Activated CD4-positive, alpha-beta T cell treated with anti-CD3 and anti-CD28 coated beads, Interleukin-2, amount 10 ng/mL, durations not matched to agents 7 days and 5 days (primary cell): ENCODE measurements around the gene SUSD4. TPM values are rescaled to one million over a fixed set of nuclear protein-coding genes. Genes with fewer than 3 reads are reported as not detected.

Source experiments
- CTCF ChIA-PET: fragments of 350-600 bp; sonication (Branson Sonifier 250); formaldehyde crosslinking; loops from one replicate; lab custom pipeline; 2021; ENCODE audit warnings: antibody characterized with exemption; lab: Charles Lee
- POLR2A ChIA-PET: fragments of 350-600 bp; sonication (Branson Sonifier 250); formaldehyde crosslinking; loops from one replicate; lab custom pipeline; 2021; ENCODE audit warnings: antibody characterized with exemption; lab: Charles Lee
- DNase-seq: peaks from one replicate; pipeline ENCODE4 v3.0.0-alpha.2; 2020
- H3K27ac Mint-ChIP-seq: one replicate; pipeline ENCODE4 v1.8.0; 2021; ENCODE audit warnings: mild to moderate bottlenecking, moderate library complexity, mixed read lengths
- H3K27me3 Mint-ChIP-seq: one replicate; pipeline ENCODE4 v1.8.0; 2021; ENCODE audit warnings: mixed read lengths
- H3K36me3 Mint-ChIP-seq: one replicate; pipeline ENCODE4 v1.8.0; 2021; ENCODE audit warnings: low read depth, mixed read lengths
- H3K4me1 Mint-ChIP-seq: one replicate; pipeline ENCODE4 v1.8.0; 2021; ENCODE audit warnings: mixed read lengths
- H3K4me3 Mint-ChIP-seq: one replicate; pipeline ENCODE4 v1.8.0; 2021; ENCODE audit warnings: mild to moderate bottlenecking, moderate library complexity, mixed read lengths
- H3K9me3 Mint-ChIP-seq: one replicate; pipeline ENCODE4 v1.8.0; 2021; ENCODE audit warnings: mixed read lengths
- total RNA-seq, 2 experiments: library from RNA; stranded (reverse); gene quantifications; one replicate each; pipeline ENCODE4 v1.2.3, GENCODE V29; 2021

SUSD4 gene
- total RNA-seq, 2 experiments from 2014 or later: 2.9 to 4.8 TPM

GRCh38 chr1:223202376-223203033, 161.5 kb downstream of the SUSD4 start:
- POLR2A ChIA-PET: no interaction called here
- CTCF ChIA-PET: interaction anchor here (0.6 kb wide), 1 partner anchor 17 kb away, joined by 3 read pairs; no protein-coding TSS in a partner anchor
- DNase-seq: no peak
- Mint-ChIP-seq H3K36me3 (no peaks in the 10 kb centered on the region), H3K27ac (no peak overlapping the region), H3K4me3 (no peak overlapping the region), H3K4me1 (peaks cover 9% of the 10 kb centered on the region), H3K9me3 (no peaks in the 10 kb centered on the region), H3K27me3 (no peaks in the 10 kb centered on the region)

DNA sequence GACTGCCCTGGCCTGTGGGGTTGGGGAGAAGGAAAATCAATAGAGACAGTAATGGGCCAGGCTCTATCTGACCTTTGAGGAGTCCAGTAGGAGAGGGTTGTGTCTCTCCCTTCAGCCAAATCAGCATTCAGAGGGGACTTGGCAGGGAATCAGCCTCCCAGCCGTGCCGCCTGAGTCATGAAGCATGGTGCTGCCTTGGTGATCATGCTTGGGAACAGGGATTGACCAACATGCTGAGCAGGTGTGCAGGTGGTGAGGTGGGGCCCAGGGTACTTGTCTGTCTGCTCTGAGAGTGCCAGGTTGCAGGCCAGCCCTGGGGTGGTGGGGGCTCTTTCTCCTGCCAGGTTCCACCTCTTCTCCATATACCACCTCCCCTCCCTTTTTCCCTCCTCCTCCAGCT, 162.0 kb downstream of the SUSD4 start:
- Mint-ChIP-seq H3K4me3 (no peak overlapping the region), H3K4me1 (peaks cover 9% of the 10 kb centered on the region), H3K27ac (no peak overlapping the region), H3K36me3 (no peaks in the 10 kb centered on the region), H3K27me3 (no peaks in the 10 kb centered on the region), H3K9me3 (no peaks in the 10 kb centered on the region)
- ChIA-PET CTCF (no interaction called here), POLR2A (no interaction called here)
- DNase-seq: no peak

GRCh38 chr1:223200903-223201302, 163.1 kb downstream of the SUSD4 start:
- Mint-ChIP-seq H3K27ac (no peak overlapping the region), H3K36me3 (no peaks in the 10 kb centered on the region), H3K4me3 (no peak overlapping the region), H3K4me1 (peaks cover 9% of the 10 kb centered on the region), H3K9me3 (no peaks in the 10 kb centered on the region), H3K27me3 (peaks cover 1% of the 10 kb centered on the region)
- POLR2A ChIA-PET: no interaction called here
- CTCF ChIA-PET: interaction anchor here (0.6 kb wide), 1 partner anchor 51 kb away, joined by 4 read pairs; no protein-coding TSS in a partner anchor
- DNase-seq: no peak

GRCh38 chr1:223199094-223199647, 164.8 kb downstream of the SUSD4 start:
- no peak for DNase-seq
- Mint-ChIP-seq H3K9me3 (no peaks in the 10 kb centered on the region), H3K27ac (no peak overlapping the region), H3K4me3 (no peak overlapping the region), H3K4me1 (peaks cover 9% of the 10 kb centered on the region), H3K27me3 (peaks cover 1% of the 10 kb centered on the region), H3K36me3 (no peaks in the 10 kb centered on the region)
- CTCF ChIA-PET: no interaction called here
- POLR2A ChIA-PET: no interaction called here

- ChIA-PET CTCF (no interaction called here), POLR2A (no interaction called here)
- no peak for DNase-seq
- Mint-ChIP-seq H3K4me3 (no peak overlapping the region), H3K36me3 (no peaks in the 10 kb centered on the region), H3K27me3 (peaks cover 1% of the 10 kb centered on the region), H3K4me1 (peaks cover 9% of the 10 kb centered on the region), H3K27ac (no peak overlapping the region), H3K9me3 (no peaks in the 10 kb centered on the region)
Measured at GRCh38 chr1:223198628-223198965, 165.4 kb downstream of the SUSD4 start.

DNA sequence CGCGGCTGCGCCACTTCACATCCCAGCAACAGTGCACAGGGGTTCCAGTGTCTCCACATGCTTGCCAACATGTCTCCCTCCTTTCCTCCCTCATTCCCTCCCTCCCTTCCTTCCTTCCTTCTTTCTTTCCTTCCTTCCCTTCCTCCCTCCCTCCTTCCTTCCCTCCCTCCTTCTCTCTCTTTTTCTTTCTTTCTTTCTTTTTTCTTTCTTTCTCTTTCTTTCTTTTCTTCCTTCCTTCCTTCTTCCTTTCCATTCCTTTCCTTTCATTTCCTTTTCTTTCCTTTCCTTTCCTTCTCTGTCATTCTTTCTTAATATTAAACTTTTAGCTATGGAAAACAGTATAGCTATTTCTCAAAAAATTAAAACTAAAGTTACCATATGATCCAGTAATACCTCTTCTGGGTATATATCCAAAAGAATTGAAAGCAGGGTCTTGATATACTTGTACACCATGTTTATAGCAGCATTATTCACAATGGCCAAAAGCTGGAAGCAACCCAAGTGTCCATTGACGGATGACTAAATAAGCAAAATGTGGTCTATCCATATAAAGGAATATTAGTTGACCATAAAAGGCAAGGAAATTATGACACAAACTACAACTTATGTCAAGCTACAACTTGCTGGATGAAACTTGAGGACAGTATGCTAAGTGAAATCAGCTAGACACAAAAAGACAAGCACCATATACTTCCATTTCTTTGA, 165.9 kb downstream of the SUSD4 start:
- no peak for DNase-seq
- H3K27me3 Mint-ChIP-seq: peaks cover 1% of the 10 kb centered on the region
- H3K4me1 Mint-ChIP-seq: peaks cover 9% of the 10 kb centered on the region
- no peak overlapping the region for H3K4me3 Mint-ChIP-seq
- no peaks in the 10 kb centered on the region for H3K36me3 Mint-ChIP-seq
- ChIA-PET CTCF (no interaction called here), POLR2A (no interaction called here)
- H3K27ac Mint-ChIP-seq: no peak overlapping the region
- H3K9me3 Mint-ChIP-seq: no peaks in the 10 kb centered on the region

DNA sequence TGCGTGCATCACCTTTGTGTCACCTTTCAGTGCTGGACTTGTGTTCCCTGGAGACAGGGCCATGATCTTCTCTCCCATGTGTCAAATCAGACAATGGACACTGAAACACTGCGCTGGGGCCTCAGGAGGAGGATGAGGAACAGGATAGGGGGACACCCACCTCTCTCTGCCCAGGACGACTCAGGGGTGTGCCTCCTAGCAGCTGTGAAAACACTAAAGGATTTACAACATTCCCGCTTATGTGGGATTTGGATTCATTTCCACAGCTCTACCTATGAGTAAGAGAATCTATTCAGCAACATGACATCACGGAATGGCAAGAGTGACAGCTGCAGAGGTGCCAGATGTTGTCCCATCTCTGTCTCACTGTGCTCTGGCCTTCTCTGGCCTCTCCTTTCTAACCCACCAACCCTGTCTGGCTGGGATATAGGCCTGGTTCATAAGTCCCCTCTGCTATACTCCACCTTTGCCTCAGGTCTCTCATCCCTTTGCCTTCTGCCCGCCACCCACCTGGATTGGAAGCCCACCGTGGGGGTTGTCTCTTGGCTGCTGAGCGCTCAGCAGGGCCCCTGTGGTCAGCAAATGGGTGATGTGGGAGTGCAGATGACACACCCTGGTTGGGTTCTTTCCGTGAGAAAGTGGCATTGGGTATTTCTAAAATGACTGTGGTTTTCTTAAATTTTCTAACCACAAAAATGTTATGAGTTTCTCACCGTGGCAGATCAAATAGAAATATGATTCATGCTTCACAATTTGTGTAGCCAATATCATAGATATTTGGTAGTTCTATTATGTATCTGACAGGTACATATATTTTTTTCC, 173.9 kb downstream of the SUSD4 start:
- no peaks in the 10 kb centered on the region for H3K36me3 Mint-ChIP-seq
- peak overlapping the region; percentile 19 for H3K4me3 Mint-ChIP-seq
- peak; percentile 60 for DNase-seq
- H3K4me1 Mint-ChIP-seq: peaks cover 33% of the 10 kb centered on the region
- no peaks in the 10 kb centered on the region for H3K9me3 Mint-ChIP-seq
- peaks cover 18% of the 10 kb centered on the region for H3K27me3 Mint-ChIP-seq
- POLR2A ChIA-PET: no interaction called here
- H3K27ac Mint-ChIP-seq: peak overlapping the region; percentile 26
- CTCF ChIA-PET: no interaction called here

- Mint-ChIP-seq H3K4me1 (peaks cover 33% of the 10 kb centered on the region), H3K9me3 (no peaks in the 10 kb centered on the region), H3K36me3 (no peaks in the 10 kb centered on the region), H3K27me3 (peaks cover 22% of the 10 kb centered on the region), H3K4me3 (no peak overlapping the region), H3K27ac (no peak overlapping the region)
- CTCF ChIA-PET: interaction anchor here (0.5 kb wide), 1 partner anchor 30 kb away, joined by 3 read pairs; no protein-coding TSS in a partner anchor
- no peak for DNase-seq
- POLR2A ChIA-PET: no interaction called here
Measured at GRCh38 chr1:223189525-223189902, 174.5 kb downstream of the SUSD4 start.

GRCh38 chr1:223188618-223189356, 175.2 kb downstream of the SUSD4 start:
- no peaks in the 10 kb centered on the region for H3K36me3 Mint-ChIP-seq
- no peaks in the 10 kb centered on the region for H3K9me3 Mint-ChIP-seq
- peaks cover 22% of the 10 kb centered on the region for H3K27me3 Mint-ChIP-seq
- ChIA-PET CTCF (interaction anchor here (0.5 kb wide), 1 partner anchor 29 kb away, joined by 3 read pairs; no protein-coding TSS in a partner anchor), POLR2A (no interaction called here)
- no peak overlapping the region for H3K4me3 Mint-ChIP-seq
- DNase-seq: no peak
- peaks cover 38% of the 10 kb centered on the region for H3K4me1 Mint-ChIP-seq
- no peak overlapping the region for H3K27ac Mint-ChIP-seq

DNA sequence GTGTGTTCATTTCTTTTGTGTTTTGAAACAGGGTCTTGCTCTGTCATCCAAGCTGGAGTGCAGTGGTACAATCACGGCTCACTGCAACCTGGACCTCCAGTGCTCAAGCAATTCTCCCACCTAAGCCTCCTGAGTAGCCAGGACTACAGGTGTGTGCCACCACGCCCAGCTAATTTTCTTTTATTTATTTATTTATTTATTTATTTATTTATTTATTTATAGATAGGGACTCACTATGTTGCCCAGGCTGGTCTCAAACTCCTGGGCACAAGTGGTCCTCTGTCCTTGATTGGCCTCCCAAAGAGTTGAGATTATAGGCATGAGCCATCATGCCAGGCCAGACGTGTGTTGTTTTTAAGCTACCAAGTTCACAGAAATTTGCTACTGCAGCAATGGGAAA, 177.2 kb downstream of the SUSD4 start:
- CTCF ChIA-PET: interaction anchor here (1.1 kb wide), 1 partner anchor 9 kb away, joined by 3 read pairs; no protein-coding TSS in a partner anchor
- POLR2A ChIA-PET: no interaction called here
- H3K4me1 Mint-ChIP-seq: peaks cover 47% of the 10 kb centered on the region
- H3K27ac Mint-ChIP-seq: no peak overlapping the region
- no peaks in the 10 kb centered on the region for H3K36me3 Mint-ChIP-seq
- H3K4me3 Mint-ChIP-seq: no peak overlapping the region
- H3K9me3 Mint-ChIP-seq: no peaks in the 10 kb centered on the region
- H3K27me3 Mint-ChIP-seq: peaks cover 23% of the 10 kb centered on the region
- no peak for DNase-seq

DNA sequence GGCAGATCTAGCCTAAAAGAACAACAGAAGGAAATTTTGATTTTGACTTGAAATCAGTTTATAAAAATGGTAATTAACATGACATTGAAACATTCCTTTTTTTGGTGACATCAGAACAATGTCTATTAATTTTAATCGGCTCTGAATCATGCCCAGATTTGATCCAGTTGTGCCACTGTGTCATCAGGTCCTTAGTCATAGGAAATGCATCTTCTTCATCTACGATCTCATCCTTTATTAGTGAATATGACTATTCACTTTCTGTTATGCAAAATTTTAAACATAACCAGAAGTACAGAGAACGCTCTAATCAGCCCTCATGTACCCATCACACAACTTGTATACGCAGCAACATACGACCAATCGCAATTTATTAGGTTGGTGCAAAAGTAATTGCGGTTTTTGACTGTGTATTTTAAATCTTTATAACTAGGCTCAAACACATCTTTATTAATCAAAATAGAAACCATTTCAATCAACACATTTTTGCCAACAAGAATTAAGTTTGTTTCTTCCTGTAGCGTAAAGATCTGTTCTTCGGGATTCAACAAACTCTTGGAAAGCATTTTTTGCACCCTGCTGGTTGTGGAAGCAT, 180.6 kb downstream of the SUSD4 start:
- ChIA-PET CTCF (no interaction called here), POLR2A (no interaction called here)
- DNase-seq: no peak
- peaks cover 26% of the 10 kb centered on the region for H3K27me3 Mint-ChIP-seq
- H3K4me1 Mint-ChIP-seq: peaks cover 27% of the 10 kb centered on the region
- H3K9me3 Mint-ChIP-seq: no peaks in the 10 kb centered on the region
- no peak overlapping the region for H3K4me3 Mint-ChIP-seq
- H3K36me3 Mint-ChIP-seq: no peaks in the 10 kb centered on the region
- H3K27ac Mint-ChIP-seq: no peak overlapping the region
